Measurements from ENCODE around the gene TRIM24.

DNA sequence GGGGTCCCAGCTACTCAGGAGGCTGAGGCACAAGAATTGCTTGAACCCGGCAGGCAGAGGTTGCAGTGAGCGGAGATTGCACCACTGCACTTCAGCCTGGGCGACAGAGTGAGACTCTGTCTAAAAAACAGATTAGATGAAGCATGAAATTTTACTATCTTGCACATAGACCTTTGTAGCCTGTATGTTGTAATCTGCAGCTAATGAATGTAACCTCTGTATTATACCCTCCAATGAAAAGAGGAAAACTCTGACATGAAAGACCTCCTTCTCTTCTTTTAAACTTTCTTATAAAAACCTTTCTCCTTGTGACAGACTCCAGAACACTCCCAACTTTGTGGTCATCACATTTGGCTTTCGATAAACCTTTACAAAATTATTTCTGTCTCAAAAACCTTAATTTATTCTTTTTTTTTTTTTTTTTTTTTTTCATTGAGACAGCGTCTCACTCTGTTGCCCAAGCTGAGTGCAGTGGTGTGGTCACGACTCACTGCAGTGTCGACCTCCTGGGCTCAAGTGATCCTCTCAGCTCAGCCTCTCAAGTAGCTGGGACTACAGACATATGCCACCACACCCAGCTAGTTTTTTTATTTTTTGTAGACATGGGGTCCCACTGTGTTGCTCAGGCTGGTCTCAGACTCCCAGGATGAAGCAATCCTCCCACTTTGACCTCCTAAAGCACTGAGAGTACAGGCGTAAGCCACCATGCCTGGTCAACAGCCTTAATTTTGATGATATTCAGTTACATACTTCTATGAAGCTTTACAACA lies 143.7 kb downstream of the TRIM24 start:
- TF ChIP-seq, protein P1, sequence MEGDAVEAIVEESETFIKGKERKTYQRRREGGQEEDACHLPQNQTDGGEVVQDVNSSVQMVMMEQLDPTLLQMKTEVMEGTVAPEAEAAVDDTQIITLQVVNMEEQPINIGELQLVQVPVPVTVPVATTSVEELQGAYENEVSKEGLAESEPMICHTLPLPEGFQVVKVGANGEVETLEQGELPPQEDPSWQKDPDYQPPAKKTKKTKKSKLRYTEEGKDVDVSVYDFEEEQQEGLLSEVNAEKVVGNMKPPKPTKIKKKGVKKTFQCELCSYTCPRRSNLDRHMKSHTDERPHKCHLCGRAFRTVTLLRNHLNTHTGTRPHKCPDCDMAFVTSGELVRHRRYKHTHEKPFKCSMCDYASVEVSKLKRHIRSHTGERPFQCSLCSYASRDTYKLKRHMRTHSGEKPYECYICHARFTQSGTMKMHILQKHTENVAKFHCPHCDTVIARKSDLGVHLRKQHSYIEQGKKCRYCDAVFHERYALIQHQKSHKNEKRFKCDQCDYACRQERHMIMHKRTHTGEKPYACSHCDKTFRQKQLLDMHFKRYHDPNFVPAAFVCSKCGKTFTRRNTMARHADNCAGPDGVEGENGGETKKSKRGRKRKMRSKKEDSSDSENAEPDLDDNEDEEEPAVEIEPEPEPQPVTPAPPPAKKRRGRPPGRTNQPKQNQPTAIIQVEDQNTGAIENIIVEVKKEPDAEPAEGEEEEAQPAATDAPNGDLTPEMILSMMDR (IDR thresholded peaks at IDR 0.05; ENCODE audit: insufficient read depth, low read length): no peak
- no peak for TF ChIP-seq POLR2AphosphoS5 (IDR thresholded peaks at IDR 0.05; ENCODE audit: low read depth)
